ENCODE data around the gene ZBTB42. TPM values are rescaled to one million over a fixed set of nuclear protein-coding genes. Genes with fewer than 3 reads are reported as not detected.

The ZBTB42 gene
- total RNA-seq, 1 donor from 2014 or later = 3.1 TPM

DNA sequence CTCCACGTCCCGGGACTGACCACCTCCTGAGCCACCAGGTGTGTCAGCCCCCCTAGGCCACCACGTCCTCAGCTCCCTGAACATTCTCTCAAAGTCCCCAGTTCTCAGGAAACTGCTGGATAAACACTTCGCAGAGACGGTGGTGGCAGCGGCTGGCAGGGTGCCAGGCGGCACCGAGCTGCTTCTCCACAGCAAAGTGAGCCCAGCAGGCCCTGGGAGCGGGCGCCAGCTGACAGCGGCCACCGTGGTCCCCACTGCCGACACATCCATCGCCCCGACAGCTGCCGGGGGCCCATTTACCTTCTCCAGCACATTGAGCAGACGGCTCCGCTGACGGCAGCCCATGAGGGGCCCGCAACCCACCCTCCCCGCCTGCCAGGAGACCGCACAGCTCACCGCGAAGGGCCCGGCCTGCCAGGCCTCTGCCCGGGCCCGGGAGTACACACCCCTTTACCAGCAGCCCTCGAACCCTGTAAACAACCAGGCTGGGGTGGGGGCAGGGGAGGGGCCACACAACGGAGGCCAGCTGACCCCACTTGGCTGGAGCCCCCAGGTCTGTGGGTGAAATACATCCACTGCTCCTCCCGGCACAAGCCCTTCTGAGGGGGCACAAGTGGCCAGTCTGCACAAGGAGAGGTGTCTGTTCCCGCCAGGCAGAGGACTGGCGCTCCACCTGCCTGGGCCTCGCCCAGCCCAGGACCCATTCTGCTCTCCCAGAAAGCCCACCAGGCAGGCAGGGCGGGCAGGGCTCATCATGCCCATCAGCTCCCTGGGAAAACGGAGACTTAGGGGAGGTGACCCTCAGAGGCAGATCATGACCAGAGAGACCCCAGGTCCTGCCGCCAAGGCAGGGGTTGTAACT, 15.8 kb upstream of the ZBTB42 start:
- H3K9me3 Mint-ChIP-seq = no peaks in the 10 kb centered on the region
- no peaks in the 10 kb centered on the region for H3K27me3 Mint-ChIP-seq
- intact Hi-C loops (cut with micrococcal nuclease) = no loop called here
- DNase-seq (no peak), ATAC-seq (ENCODE audit: low read depth) (no peak)
- no peak overlapping the region for H3K4me3 Mint-ChIP-seq
- H3K36me3 Mint-ChIP-seq (ENCODE audit: low read depth) = peaks cover 7% of the 10 kb centered on the region
- TF ChIP-seq CTCF (IDR thresholded peaks at IDR 0.05) = no peak
- no peak overlapping the region for H3K27ac Mint-ChIP-seq
- ChIA-PET POLR2A (no interaction called here), CTCF (interaction anchor here (1.2 kb wide), 1 partner anchor 16 kb away, joined by 3 read pairs; no protein-coding TSS in a partner anchor)
- no peaks in the 10 kb centered on the region for H3K4me1 Mint-ChIP-seq

DNA sequence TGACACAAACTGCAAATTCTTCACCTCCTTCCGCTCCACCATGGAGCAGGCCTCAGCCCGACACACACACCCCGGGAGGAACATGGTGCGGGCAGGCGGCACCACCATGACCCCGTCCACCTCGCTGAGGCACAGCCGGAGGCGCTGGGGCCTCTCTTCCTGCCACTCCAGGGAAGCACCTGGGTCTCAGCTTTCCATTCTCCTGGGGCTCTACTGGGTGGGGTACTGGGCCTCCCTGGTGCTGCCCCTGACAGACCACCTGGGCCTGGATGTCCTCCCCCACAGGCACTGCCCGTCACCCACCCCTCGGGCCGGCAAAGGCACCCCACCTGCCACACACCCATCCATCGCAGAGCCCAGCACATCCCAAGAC, 15.2 kb upstream of the ZBTB42 start:
- TF ChIP-seq CTCF (IDR thresholded peaks at IDR 0.05) = no peak
- H3K27me3 Mint-ChIP-seq = no peaks in the 10 kb centered on the region
- POLR2A ChIA-PET = no interaction called here
- peaks cover 7% of the 10 kb centered on the region for H3K36me3 Mint-ChIP-seq (ENCODE audit: low read depth)
- ATAC-seq (ENCODE audit: low read depth) (no peak), DNase-seq (no peak)
- CTCF ChIA-PET = interaction anchor here (1.2 kb wide), 1 partner anchor 17 kb away, joined by 3 read pairs; no protein-coding TSS in a partner anchor
- no peaks in the 10 kb centered on the region for H3K9me3 Mint-ChIP-seq
- H3K27ac Mint-ChIP-seq = no peak overlapping the region
- intact Hi-C loops (cut with micrococcal nuclease) = no loop called here
- no peaks in the 10 kb centered on the region for H3K4me1 Mint-ChIP-seq
- H3K4me3 Mint-ChIP-seq = no peak overlapping the region

GRCh38 chr14:104786091-104786586, 14.8 kb upstream of the ZBTB42 start:
- Mint-ChIP-seq H3K27me3 (no peaks in the 10 kb centered on the region), H3K9me3 (no peaks in the 10 kb centered on the region), H3K4me3 (no peak overlapping the region), H3K27ac (no peak overlapping the region), H3K4me1 (no peaks in the 10 kb centered on the region), H3K36me3 (ENCODE audit: low read depth) (peaks cover 9% of the 10 kb centered on the region)
- DNase-seq (no peak), ATAC-seq (ENCODE audit: low read depth) (no peak)
- CTCF ChIA-PET = interaction anchor here (1.2 kb wide), 1 partner anchor 17 kb away, joined by 3 read pairs; no protein-coding TSS in a partner anchor
- TF ChIP-seq CTCF (IDR thresholded peaks at IDR 0.05) = no peak
- intact Hi-C loops (cut with micrococcal nuclease) = no loop called here
- POLR2A ChIA-PET = no interaction called here

DNA sequence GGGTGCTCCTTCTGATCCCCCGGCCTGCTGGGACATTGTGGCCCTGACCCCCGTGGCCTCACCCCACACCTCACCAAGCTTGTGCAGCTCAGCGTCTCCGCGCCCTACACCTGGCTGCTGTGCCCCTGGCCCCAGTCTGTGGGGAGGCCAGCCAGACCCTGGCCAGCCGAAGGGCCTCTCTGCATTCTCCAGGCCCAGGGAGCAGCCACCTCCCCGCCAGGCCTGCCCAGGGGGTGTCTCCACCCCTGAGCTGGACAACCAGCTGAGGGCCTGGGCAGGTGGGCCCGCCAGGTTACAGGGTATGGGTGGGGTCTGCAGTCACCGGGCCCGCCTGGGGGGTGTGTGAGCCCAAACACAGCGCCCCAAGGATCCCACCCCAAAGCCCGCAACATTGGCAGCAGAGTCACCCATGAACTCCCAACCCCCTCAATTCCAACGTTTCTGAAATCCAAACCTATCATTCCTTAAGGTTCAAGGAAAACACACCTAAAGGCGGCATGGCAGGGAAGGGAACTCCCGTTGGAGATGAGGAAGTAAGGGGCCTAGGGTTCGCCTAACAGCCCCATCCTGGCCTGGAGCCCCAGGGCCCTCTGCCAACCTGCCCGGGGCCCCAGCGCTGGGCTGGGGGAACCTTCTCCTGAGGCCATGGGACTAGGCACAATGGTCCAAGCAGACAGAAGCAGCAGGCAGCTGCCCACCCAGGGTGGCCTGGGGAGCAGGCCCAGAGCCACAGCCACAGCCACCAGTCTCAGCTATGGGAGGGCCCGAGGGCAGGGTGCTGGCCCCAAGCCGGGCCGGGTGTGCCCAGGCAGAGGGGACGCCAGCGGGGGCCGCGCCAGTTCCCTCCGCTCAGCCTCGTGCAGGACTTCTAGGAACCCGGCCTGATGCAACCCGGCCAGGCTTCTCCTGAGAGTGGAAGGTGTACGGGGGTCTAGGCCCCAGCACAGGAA, 13.9 kb upstream of the ZBTB42 start:
- H3K36me3 Mint-ChIP-seq (ENCODE audit: low read depth) = peaks cover 13% of the 10 kb centered on the region
- H3K27ac Mint-ChIP-seq = no peak overlapping the region
- intact Hi-C loops (cut with micrococcal nuclease) = no loop called here
- DNase-seq = no peak
- POLR2A ChIA-PET = no interaction called here
- no peak for TF ChIP-seq CTCF (IDR thresholded peaks at IDR 0.05)
- no peaks in the 10 kb centered on the region for H3K27me3 Mint-ChIP-seq
- no peaks in the 10 kb centered on the region for H3K9me3 Mint-ChIP-seq
- CTCF ChIA-PET = no interaction called here
- no peak overlapping the region for H3K4me3 Mint-ChIP-seq
- H3K4me1 Mint-ChIP-seq = peaks cover 4% of the 10 kb centered on the region
- no peak for ATAC-seq (ENCODE audit: low read depth)

DNA sequence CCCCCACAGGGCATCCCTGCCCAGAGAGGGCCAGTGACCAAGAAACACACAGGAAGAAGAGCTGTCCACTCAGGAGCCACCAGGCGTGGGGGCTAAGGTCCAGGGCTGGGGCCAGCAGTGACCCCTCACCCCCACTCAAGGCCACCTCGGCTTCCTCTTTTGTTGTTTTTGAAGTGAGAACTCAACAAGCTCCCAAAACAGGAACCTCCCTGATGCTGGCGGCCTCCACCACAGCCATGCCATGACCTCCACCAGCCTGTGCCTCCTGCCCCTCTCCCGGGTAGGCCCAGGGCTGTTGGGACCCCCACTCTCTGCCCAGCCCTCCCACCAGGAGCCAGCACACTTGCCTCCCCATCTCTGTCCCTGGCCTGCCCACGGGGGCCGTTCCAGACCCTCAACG, 13.2 kb upstream of the ZBTB42 start:
- DNase-seq (no peak), ATAC-seq (ENCODE audit: low read depth) (no peak)
- Mint-ChIP-seq H3K4me3 (no peak overlapping the region), H3K4me1 (peaks cover 5% of the 10 kb centered on the region), H3K27ac (no peak overlapping the region), H3K27me3 (no peaks in the 10 kb centered on the region), H3K9me3 (no peaks in the 10 kb centered on the region), H3K36me3 (ENCODE audit: low read depth) (peaks cover 13% of the 10 kb centered on the region)
- CTCF ChIA-PET = no interaction called here
- POLR2A ChIA-PET = interaction anchor here (1.1 kb wide), 1 partner anchor 19 kb away, joined by 3 read pairs; no protein-coding TSS in a partner anchor
- TF ChIP-seq CTCF (IDR thresholded peaks at IDR 0.05) = no peak
- intact Hi-C loops (cut with micrococcal nuclease) = no loop called here

Data from activated B cell treated with CpG ODN at 0.5 μM for 24 hours (primary cell).